Measurements from ENCODE around the gene PPP1R2B.

- TF ChIP-seq POLR2A (IDR thresholded peaks at IDR 0.05; ENCODE audit: low read depth, low read length) (no peak), SMC3 (IDR thresholded peaks at IDR 0.05; ENCODE audit: low read depth, low read length) (no peak), CTCF (conservative IDR thresholded peaks at IDR 0.05; ENCODE audit: low read depth, low read length) (no peak)
Measured at GRCh38 chr5:156846914-156847313, 3.2 kb upstream of the PPP1R2B start.

All from IMR-90 (cell line).